Stimulated activated CD8-positive, alpha-beta memory T cell treated with anti-CD3 and anti-CD28 coated beads, Interleukin-15, amount 100 ng/mL, for 48 hours (primary cell): ENCODE data around the gene RIT1.

Experiments
- DNase-seq, 2 donors: peaks; one replicate each; pipeline ENCODE4 v3.0.0-alpha.2; 2020; ENCODE audit warnings: low read depth in 2 of 2

RIT1 gene

DNA sequence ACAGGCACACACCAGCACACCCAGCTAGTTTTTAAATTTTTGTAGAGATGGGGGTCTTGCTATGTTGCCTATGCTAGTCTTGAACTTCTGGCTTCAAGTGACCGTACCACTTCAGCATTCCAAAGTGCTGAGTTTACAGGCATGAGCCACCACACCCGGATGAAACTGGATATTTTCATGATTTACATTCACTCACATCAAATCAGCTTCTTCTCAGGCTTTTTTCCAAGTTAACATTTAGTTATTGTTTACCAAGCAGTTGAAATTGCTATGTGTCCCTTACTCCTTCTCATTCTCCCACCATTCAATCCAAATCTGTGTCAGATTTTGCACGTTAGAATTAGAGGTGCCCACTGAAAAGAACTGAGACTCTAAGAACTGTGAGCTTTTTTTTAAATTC, 18.4 kb downstream of the RIT1 start:
- no peak for DNase-seq

DNA sequence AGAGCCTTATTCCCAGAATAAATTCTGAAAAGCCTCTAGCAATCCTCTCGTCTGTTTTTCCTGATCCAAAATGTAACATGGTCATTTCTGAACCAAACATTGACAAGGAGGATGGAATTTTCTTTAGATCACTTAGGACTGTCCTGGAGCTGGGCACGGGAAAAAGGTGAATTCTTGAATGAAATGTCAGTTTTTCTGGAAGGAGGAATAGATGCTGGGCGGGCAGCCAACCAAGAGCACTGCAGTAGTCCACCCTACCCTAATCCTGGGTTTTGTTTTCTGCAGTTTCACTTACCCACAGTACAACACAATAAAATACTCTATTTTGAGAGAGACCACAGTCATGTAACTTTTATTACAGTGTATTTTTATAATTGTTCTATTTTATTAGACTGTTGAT, 20.9 kb downstream of the RIT1 start:
- DNase-seq: no peak

GRCh38 chr1:155889566-155889965, 21.6 kb downstream of the RIT1 start:
- no peak for DNase-seq

DNA sequence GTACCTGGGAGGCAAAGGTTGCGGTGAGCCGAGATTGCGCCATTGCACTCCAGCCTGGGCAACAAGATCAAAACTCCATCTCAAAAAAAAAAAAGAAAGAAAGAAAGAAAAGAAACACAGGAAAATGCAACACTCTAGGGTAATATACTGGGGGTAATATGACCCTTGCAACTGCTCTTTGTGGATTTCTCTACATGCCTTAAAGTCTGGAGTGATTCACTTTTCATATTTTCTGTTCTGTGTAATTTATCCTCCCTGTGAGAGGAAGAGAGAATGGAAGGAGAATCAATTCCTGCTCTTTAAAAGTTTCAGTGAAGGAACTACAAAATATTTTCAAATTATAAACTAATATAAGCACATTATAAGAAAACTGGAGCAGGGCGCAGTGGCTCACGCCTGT, 22.7 kb downstream of the RIT1 start:
- no peak for DNase-seq

- DNase-seq: no peak
These were observed 26.2 kb downstream of the RIT1 start for GRCh38 chr1:155884982-155885381.

DNA sequence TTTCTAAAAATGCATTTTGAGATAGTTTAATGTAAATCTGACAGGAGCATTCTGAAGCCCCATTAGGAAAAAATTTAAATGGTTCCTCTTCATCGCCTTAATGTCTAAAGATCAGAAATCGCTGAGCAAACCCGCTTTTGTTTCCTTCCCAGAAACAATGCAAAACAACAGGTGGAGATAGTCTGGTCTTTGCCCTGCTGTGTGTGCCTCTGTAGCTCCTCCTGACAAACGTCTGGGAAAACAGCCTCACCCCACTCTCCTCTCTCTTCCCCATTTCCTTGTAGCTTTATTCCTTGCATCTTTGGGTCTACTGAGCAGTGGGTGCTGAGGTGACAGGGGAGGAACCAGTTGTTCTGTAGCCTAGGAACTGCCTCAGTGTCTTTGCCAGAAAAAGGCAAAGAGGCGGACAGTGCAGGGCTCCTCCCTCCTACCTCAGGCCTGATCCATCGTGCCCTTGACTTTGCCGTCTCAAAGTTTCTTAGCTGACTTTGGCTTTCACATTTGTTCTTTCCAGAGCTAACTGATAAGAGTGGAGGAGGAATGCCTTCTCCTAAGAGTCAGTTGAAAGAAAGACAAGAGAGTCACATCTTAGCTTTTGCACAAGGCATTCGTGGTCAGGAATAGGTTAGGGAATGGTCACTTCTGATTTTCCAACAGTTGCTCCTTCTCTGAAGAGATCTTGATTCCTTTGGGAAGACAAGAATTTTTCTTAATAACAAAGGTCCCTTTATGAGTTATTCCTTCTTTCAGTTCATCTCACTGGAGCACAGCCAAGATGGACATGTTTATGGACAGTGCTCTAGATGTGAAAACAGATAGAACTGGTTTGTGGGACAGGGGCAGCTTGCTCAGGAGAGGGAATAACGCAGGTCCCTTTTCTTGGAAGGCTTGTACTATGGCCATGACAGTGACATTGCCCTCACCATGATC, 26.9 kb downstream of the RIT1 start:
- no peak for DNase-seq

GRCh38 chr1:155882766-155883165, 28.4 kb downstream of the RIT1 start:
- DNase-seq: no peak

DNA sequence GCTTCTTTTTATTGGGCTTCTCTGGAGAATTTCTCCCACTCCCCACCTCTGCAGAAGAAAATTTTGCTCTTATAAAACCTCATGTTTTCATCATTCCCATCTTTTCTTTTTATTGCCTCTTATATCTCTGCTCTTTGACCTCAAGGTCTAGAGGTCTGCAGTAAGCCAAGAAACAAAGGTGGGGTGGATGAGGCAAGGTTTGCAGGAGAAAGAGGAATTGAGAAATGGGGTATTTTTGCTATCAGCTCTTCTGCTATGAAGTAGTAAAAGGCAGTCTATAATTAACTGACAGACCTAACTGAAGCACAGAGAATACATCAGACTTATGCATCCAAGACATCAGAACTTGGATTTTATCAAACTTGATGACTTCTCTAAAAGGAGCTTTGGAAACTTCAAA, 28.9 kb downstream of the RIT1 start:
- no peak for DNase-seq

GRCh38 chr1:155880950-155881349, 30.2 kb downstream of the RIT1 start:
- no peak for DNase-seq

GRCh38 chr1:155880251-155880650, 30.9 kb downstream of the RIT1 start:
- DNase-seq: no peak

DNA sequence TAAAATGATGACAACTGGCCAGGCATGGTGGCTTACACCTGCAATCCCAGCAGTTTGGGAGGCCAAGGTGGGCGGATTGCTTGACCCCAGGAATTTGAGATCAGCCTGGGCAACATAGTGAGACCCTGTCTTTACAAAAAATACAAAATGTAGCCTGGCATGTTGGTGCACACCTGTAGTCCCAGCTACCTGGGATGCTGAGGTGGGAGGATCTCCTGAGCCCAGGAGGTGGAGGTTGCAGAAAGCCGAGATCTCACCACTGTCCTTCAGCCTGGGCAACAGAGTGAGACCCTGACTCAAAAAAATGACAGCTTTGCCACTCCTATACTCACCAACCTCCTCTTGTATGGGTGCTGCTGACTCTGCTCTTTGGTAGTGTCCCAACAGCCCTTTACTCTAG, 33.2 kb downstream of the RIT1 start:
- DNase-seq: no peak

- DNase-seq: no peak
These were observed 37.3 kb downstream of the RIT1 start for GRCh38 chr1:155873860-155874259.

DNA sequence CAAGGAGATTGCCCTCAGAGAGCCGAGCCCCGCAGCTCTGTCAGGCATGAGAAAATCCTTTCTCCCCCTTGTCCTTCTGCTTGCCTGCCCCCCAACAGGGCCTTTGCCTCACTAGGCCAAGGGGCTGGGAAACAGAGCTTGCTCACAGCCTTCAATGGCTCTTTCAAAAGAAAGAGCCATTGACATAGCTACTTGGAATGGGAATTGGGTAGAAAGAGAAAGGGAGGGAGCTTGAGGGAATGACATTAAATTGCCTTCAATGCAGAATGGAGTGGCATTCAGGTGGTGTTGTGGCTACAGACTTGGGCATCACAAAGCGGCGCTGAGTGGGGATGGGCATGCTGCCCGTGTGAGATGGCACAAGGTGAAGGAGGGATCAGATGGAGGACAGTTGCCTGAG, 38.6 kb downstream of the RIT1 start:
- DNase-seq: no peak

DNA sequence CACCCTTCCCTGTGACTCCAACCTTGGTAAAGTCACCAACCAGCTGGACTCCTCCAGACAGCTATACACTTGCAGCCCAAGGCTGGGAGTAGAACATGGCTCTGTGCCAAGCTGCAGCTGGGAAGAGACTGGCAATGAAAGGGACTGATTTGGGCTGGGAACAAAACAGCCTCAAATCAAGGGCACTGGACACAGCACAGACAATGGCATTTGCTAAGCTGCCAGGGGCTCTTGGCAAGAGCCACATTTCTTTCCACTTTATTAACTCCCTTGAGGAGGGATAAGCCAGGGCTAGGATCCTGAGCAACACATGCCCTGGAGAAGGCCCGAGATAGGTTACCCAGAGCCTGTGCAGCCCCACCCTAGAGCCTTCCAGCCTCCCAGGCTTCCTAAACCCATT, 39.8 kb downstream of the RIT1 start:
- no peak for DNase-seq

GRCh38 chr1:155867766-155868165, 43.4 kb downstream of the RIT1 start:
- no peak for DNase-seq

DNA sequence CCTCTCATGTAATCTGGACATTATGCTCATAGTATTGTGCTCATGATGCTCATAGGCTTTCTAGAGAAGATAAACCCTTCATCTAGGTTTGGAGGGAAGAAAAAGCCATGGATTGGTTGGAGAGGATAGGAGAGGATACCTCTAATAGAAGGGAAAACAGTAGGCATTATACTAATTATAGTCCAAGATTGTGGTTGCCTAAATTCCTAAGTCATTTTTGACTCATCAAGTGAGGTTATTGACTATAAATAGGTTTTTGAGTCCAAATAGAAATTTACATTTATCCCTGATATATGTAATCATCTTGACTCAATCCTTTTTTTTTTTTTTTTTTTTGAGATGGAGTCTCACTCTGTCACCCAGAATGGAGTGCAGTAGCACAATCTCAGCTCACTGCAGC, 46.8 kb downstream of the RIT1 start:
- no peak for DNase-seq

GRCh38 chr1:155861896-155862295, 49.3 kb downstream of the RIT1 start:
- DNase-seq: no peak

DNA sequence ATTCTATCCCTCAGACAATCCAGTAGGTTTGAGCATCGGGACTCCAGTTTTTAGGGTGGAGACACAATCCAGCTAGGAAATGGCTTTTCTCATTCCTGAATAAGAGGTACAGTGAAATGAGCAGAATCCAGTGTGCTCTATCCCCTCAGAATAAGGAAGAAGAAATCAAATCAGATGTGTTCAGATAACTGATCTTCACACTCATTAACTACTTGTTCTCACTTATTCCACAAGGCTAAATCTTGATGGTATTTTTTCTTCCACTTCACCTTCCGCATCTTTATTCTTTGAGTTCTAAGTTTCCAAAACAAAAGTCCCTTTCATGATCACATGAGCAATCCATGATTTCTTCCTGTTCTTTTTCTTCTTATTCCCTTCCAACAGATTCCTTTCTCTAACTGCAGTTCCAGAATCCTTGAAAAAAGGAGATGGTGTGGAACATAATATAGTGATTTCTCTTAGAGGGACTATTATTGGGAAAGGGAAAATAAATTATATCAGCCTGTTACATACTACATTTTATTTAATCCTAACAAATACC, 50.1 kb downstream of the RIT1 start:
- DNase-seq: no peak

- DNase-seq: peak; percentile 57 to 58
These were observed 51.0 kb downstream of the RIT1 start for GRCh38 chr1:155859881-155860871.

GRCh38 chr1:155859234-155859829, 51.8 kb downstream of the RIT1 start, which contains the start of gene SYT11:
Gene SYT11, plus strand, starts transcription at chr1:155859567. Its CDS starts 195 bp downstream, at chr1:155859762.
- DNase-seq: peak; percentile 91

DNA sequence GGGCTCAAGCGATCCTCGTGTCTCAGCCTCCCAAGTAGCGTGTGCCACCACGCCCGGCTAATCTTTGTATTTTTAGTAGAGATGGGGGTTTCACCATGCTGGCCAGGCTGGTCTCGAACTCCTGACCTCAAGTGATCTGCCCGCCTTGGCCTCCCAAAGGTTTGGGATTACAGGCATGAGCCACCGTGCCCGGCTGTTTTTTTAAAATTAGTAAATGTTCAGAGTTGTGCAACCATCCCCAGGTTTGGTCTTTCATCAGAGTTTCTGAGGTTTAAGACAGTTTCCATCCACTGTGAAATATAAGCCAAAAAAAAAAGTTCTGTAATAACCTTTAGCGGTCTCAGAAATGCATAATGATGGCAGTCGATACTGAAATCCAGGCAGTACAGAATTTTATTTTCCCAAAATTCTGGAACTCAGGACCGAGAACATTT, 52.3 kb downstream of the RIT1 start:
- DNase-seq: peak; percentile 28
